K562 (cell line): ENCODE data around the gene MKS1. TPM values are rescaled to one million over a fixed set of nuclear protein-coding genes. Genes with fewer than 3 reads are reported as not detected.

Experiments
- CCNT2 ChIP-seq: IDR thresholded peaks from 2 replicates; pipeline ENCODE4 v1.6.1; 2011; ENCODE audit warnings: borderline replicate concordance, low read depth, mild to moderate bottlenecking, moderate library complexity, mixed read lengths, low read length; ENCODE audit not compliant: insufficient read length; ENCODE audit errors: extremely low read depth
- CXXC5 ChIP-seq: fragments of 250-450 bp; sonication (Bioruptor Pico); IDR thresholded peaks from 2 replicates; pipeline ENCODE4 v1.8.0; 2022; ENCODE audit warnings: inconsistent platforms, mild to moderate bottlenecking, moderate library complexity
- ELF4 ChIP-seq: fragments of 450-650 bp; formaldehyde crosslinking; IDR thresholded peaks from 2 replicates; pipeline ENCODE4 v1.4.0; 2022; ENCODE audit warnings: missing genetic modification characterization
- JUN ChIP-seq, 2 experiments: sonication (generic) in 1 of 2; formaldehyde crosslinking in 1 of 2; IDR thresholded peaks; 2 replicates each; pipeline versions ENCODE4 v1.6.1 to v1.8.0; 2012 to 2022; ENCODE audit warnings: borderline replicate concordance in 2 of 2, mild to moderate bottlenecking in 2 of 2, improper control_type of control experiment in 1 of 2, low read depth in 1 of 2, low read length in 1 of 2, missing genetic modification reagents in 1 of 2
- JUNB ChIP-seq: fragments of 450-650 bp; formaldehyde crosslinking; conservative IDR thresholded peaks from 2 replicates; pipeline ENCODE4 v1.4.0; 2020; ENCODE audit warnings: mild to moderate bottlenecking
- KHSRP ChIP-seq: fragments of 450-650 bp; IDR thresholded peaks from 2 replicates; pipeline ENCODE4 v1.6.1; 2017
- MEIS2 ChIP-seq: fragments of 450-650 bp; IDR thresholded peaks from 2 replicates; pipeline ENCODE4 v1.6.1; 2014; ENCODE audit warnings: mild to moderate bottlenecking; ENCODE audit not compliant: partially characterized antibody
- NCOA1 ChIP-seq: fragments of 450-650 bp; IDR thresholded peaks from 2 replicates; pipeline ENCODE4 v1.6.1; 2016; ENCODE audit warnings: low read depth
- NELFE ChIP-seq: IDR thresholded peaks from 2 replicates; pipeline ENCODE4 v1.6.1; 2011; ENCODE audit warnings: mild to moderate bottlenecking; ENCODE audit not compliant: insufficient read depth, insufficient read length
- RFX7 ChIP-seq: fragments of 250-450 bp; sonication (Bioruptor Pico); IDR thresholded peaks from 2 replicates; pipeline ENCODE4 v1.5.1; 2021; ENCODE audit warnings: mild to moderate bottlenecking
- TCF7L2 ChIP-seq: fragments of 150-350 bp; IDR thresholded peaks from 2 replicates; pipeline ENCODE4 v1.6.1; 2016; ENCODE audit warnings: low read depth, mild to moderate bottlenecking, low read length, moderate library complexity
- ZBTB8A ChIP-seq: fragments of 450-650 bp; IDR thresholded peaks from 2 replicates; pipeline ENCODE4 v1.6.1; 2018; ENCODE audit warnings: mild to moderate bottlenecking, moderate library complexity; ENCODE audit not compliant: partially characterized antibody
- ZC3H4 ChIP-seq: sonication (generic); formaldehyde crosslinking; IDR thresholded peaks from 2 replicates; pipeline ENCODE4 v1.9.0; 2021; ENCODE audit warnings: missing genetic modification reagents, borderline replicate concordance
- ZNF274 ChIP-seq: IDR thresholded peaks from 2 replicates; pipeline ENCODE4 v1.6.1; 2011; ENCODE audit warnings: low read depth, mild to moderate bottlenecking, low read length, moderate library complexity, borderline replicate concordance
- ZNF57 ChIP-seq: fragments of 450-650 bp; formaldehyde crosslinking; IDR thresholded peaks from 2 replicates; pipeline ENCODE4 v1.4.0; 2020; ENCODE audit warnings: mild to moderate bottlenecking, moderate library complexity
- ZNF707 ChIP-seq: fragments of 250-450 bp; sonication (Bioruptor Pico); conservative IDR thresholded peaks from 2 replicates; pipeline ENCODE4 v1.8.0; 2022; ENCODE audit warnings: inconsistent platforms, mild to moderate bottlenecking, moderate library complexity
- ZNF778 ChIP-seq: fragments of 450-650 bp; formaldehyde crosslinking; IDR thresholded peaks from 2 replicates; pipeline ENCODE4 v1.4.0; 2020; ENCODE audit warnings: mild to moderate bottlenecking, moderate library complexity
- polyA plus RNA-seq, 8 experiments: library from polyadenylated mRNA; depleted of rRNA in 4 of 8; stranded (reverse) in 5 of 8; unstranded in 3 of 8; fragments of >200 nt; fragmentation: Nextera tagmentation in 2 of 8; fragmentation: Illumina TruSeq in 1 of 8; extraction: Ambion mirVana in 2 of 8; extraction: Trizol in 1 of 8; gene quantifications; 2 replicates each; pipeline versions ENCODE4 v1.2.1 to v1.2.3, GENCODE V29; 2011 to 2014; ENCODE audit warnings: inconsistent platforms in 1 of 8, missing spikeins in 1 of 8
- total RNA-seq, 7 experiments: library from RNA; depleted of rRNA in 6 of 7; stranded (reverse); fragments of >200 nt in 6 of 7; fragmentation: Illumina TruSeq in 2 of 7; extraction: Trizol in 2 of 7; gene quantifications; 2 replicates each; pipeline versions ENCODE4 v1.2.1 to v1.2.3, GENCODE V29; 2011 to 2021; ENCODE audit warnings: low replicate concordance in 1 of 7
- TF ChIP-seq, protein P1 (sequence below): fragments of 200-800 bp; sonication (Bioruptor generic); IDR thresholded peaks from 2 replicates; pipeline ENCODE4 v1.6.1; 2017; ENCODE audit warnings: missing genetic modification characterization, missing compliant biosample characterization
- TF ChIP-seq, protein P2 (sequence below): fragments of 450-650 bp; formaldehyde crosslinking; IDR thresholded peaks from 2 replicates; pipeline ENCODE4 v1.4.0; 2020; ENCODE audit warnings: mild to moderate bottlenecking
- TF ChIP-seq, protein P3 (sequence below): IDR thresholded peaks from 3 replicates; pipeline ENCODE4 v1.6.1; 2011; ENCODE audit warnings: borderline replicate concordance, mild to moderate bottlenecking, moderate library complexity; ENCODE audit not compliant: insufficient read length; ENCODE audit errors: extremely low read depth
- TF ChIP-seq, protein P4 (sequence below): fragments of 250-450 bp; sonication (Bioruptor Pico); IDR thresholded peaks from 2 replicates; pipeline ENCODE4 v1.4.0; 2020; ENCODE audit warnings: mild to moderate bottlenecking, moderate library complexity, borderline replicate concordance

MKS1 gene
- total and polyA plus RNA-seq, 9 of the 15 experiments (the other 6 are each of a cell fraction or from before 2014, with no cell fraction given): 16.3 to 31.0 (median 25.9) TPM

DNA sequence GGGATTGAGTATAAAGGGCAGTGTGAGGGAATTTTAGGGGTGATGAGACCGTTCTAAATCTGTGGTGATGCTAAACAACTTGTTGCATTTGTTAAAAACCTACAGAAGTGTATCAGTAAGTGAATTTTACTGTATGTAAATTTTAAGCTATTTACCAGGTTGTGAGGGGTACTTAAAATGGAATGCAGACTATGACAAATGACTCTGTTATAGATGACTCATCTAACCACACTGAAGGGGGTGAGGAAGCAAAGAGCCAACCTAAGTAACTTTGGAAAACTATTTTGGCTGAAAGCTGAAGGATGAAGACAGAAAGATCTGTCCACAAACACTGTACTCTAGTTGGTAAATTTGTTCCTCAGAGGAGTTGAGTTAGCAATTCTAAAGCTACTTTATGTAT lies 5.3 kb upstream of the MKS1 start (continued):
- TF ChIP-seq, protein P1, sequence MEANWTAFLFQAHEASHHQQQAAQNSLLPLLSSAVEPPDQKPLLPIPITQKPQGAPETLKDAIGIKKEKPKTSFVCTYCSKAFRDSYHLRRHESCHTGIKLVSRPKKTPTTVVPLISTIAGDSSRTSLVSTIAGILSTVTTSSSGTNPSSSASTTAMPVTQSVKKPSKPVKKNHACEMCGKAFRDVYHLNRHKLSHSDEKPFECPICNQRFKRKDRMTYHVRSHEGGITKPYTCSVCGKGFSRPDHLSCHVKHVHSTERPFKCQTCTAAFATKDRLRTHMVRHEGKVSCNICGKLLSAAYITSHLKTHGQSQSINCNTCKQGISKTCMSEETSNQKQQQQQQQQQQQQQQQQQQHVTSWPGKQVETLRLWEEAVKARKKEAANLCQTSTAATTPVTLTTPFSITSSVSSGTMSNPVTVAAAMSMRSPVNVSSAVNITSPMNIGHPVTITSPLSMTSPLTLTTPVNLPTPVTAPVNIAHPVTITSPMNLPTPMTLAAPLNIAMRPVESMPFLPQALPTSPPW: peak; percentile 36; the same call in 1 of the 2 replicates
- TF ChIP-seq KHSRP: no peak
- TF ChIP-seq, protein P2, sequence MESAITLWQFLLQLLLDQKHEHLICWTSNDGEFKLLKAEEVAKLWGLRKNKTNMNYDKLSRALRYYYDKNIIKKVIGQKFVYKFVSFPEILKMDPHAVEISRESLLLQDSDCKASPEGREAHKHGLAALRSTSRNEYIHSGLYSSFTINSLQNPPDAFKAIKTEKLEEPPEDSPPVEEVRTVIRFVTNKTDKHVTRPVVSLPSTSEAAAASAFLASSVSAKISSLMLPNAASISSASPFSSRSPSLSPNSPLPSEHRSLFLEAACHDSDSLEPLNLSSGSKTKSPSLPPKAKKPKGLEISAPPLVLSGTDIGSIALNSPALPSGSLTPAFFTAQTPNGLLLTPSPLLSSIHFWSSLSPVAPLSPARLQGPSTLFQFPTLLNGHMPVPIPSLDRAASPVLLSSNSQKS (CRISPR knock-in tag): no peak
- no peak for TF ChIP-seq ZNF274
- TF ChIP-seq ZNF57 (CRISPR knock-in tag): no peak
- TF ChIP-seq JUNB (CRISPR knock-in tag): peak; percentile 52; the same call in 1 of the 2 replicates
- TF ChIP-seq ZC3H4 (CRISPR knock-in tag): no peak
- no peak for TF ChIP-seq CCNT2
- TF ChIP-seq ELF4: no peak
- TF ChIP-seq NCOA1: no peak
- TF ChIP-seq ZNF778: no peak
- TF ChIP-seq, protein P3, sequence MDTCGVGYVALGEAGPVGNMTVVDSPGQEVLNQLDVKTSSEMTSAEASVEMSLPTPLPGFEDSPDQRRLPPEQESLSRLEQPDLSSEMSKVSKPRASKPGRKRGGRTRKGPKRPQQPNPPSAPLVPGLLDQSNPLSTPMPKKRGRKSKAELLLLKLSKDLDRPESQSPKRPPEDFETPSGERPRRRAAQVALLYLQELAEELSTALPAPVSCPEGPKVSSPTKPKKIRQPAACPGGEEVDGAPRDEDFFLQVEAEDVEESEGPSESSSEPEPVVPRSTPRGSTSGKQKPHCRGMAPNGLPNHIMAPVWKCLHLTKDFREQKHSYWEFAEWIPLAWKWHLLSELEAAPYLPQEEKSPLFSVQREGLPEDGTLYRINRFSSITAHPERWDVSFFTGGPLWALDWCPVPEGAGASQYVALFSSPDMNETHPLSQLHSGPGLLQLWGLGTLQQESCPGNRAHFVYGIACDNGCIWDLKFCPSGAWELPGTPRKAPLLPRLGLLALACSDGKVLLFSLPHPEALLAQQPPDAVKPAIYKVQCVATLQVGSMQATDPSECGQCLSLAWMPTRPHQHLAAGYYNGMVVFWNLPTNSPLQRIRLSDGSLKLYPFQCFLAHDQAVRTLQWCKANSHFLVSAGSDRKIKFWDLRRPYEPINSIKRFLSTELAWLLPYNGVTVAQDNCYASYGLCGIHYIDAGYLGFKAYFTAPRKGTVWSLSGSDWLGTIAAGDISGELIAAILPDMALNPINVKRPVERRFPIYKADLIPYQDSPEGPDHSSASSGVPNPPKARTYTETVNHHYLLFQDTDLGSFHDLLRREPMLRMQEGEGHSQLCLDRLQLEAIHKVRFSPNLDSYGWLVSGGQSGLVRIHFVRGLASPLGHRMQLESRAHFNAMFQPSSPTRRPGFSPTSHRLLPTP: no peak
- TF ChIP-seq ZNF707: no peak
- TF ChIP-seq MEIS2: peak; percentile 97
- no peak for TF ChIP-seq NELFE
- no peak for TF ChIP-seq RFX7
- no peak for TF ChIP-seq CXXC5
- TF ChIP-seq JUN (IDR thresholded peaks at IDR 0.05; ENCODE audit: borderline replicate concordance, low read depth, low read length): peak; percentile 87
- no peak for TF ChIP-seq JUN (CRISPR knock-in tag; IDR thresholded peaks at IDR 0.05; ENCODE audit: borderline replicate concordance)
- TF ChIP-seq ZBTB8A: no peak
- TF ChIP-seq TCF7L2: no peak
- TF ChIP-seq, protein P4, sequence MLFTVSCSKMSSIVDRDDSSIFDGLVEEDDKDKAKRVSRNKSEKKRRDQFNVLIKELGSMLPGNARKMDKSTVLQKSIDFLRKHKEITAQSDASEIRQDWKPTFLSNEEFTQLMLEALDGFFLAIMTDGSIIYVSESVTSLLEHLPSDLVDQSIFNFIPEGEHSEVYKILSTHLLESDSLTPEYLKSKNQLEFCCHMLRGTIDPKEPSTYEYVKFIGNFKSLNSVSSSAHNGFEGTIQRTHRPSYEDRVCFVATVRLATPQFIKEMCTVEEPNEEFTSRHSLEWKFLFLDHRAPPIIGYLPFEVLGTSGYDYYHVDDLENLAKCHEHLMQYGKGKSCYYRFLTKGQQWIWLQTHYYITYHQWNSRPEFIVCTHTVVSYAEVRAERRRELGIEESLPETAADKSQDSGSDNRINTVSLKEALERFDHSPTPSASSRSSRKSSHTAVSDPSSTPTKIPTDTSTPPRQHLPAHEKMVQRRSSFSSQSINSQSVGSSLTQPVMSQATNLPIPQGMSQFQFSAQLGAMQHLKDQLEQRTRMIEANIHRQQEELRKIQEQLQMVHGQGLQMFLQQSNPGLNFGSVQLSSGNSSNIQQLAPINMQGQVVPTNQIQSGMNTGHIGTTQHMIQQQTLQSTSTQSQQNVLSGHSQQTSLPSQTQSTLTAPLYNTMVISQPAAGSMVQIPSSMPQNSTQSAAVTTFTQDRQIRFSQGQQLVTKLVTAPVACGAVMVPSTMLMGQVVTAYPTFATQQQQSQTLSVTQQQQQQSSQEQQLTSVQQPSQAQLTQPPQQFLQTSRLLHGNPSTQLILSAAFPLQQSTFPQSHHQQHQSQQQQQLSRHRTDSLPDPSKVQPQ (CRISPR knock-in tag): no peak
